OCI-LY1 (cell line): ENCODE measurements around the gene RNF150.

Experiments used
- H2AFZ ChIP-seq: fragments of 200-600 bp; sonication (generic), shearing (Covaris generic); 2 replicates; pipeline ENCODE4 v1.6.0; 2014; ENCODE audit warnings: antibody characterized with exemption, mild to moderate bottlenecking, low read length
- H3F3A ChIP-seq: fragments of 200-600 bp; sonication (generic), shearing (Covaris generic); 2 replicates; pipeline ENCODE4 v1.6.0; 2014; ENCODE audit warnings: mild to moderate bottlenecking, antibody characterized with exemption, low read length, moderate library complexity; ENCODE audit not compliant: insufficient read depth
- H3K27ac ChIP-seq: fragments of 200-600 bp; sonication (generic); 2 replicates; pipeline ENCODE4 v1.5.1; 2014; ENCODE audit warnings: low read length, mixed run types, mild to moderate bottlenecking, low read depth; ENCODE audit not compliant: poor library complexity, severe bottlenecking
- H3K27me3 ChIP-seq: fragments of 200-600 bp; sonication (generic); 2 replicates; pipeline ENCODE4 v1.6.0; 2014; ENCODE audit warnings: antibody characterized with exemption, mild to moderate bottlenecking, low read length, moderate library complexity; ENCODE audit not compliant: insufficient read depth
- H3K36me3 ChIP-seq: fragments of 200-600 bp; sonication (generic); 2 replicates; pipeline ENCODE4 v1.6.1; 2014; ENCODE audit warnings: mild to moderate bottlenecking, antibody characterized with exemption, low read length, moderate library complexity, mixed read lengths; ENCODE audit not compliant: insufficient read depth
- H3K4me1 ChIP-seq: fragments of 200-600 bp; sonication (generic); 2 replicates; pipeline ENCODE4 v1.5.1; 2014; ENCODE audit warnings: mild to moderate bottlenecking, low read length, moderate library complexity; ENCODE audit not compliant: insufficient read depth, severe bottlenecking
- H3K4me2 ChIP-seq: fragments of 200-600 bp; sonication (generic), shearing (Covaris generic); 2 replicates; pipeline ENCODE4 v1.6.1; 2014; ENCODE audit warnings: low read length
- H3K4me3 ChIP-seq: fragments of 200-600 bp; sonication (generic); 2 replicates; pipeline ENCODE4 v1.5.1; 2014; ENCODE audit warnings: low read length, low read depth, mild to moderate bottlenecking, mixed read lengths; ENCODE audit not compliant: poor library complexity, severe bottlenecking
- H3K79me2 ChIP-seq: fragments of 200-600 bp; shearing (Covaris generic); 2 replicates; pipeline ENCODE4 v1.6.1; 2016; ENCODE audit warnings: mixed run types, low read length, mixed read lengths; ENCODE audit not compliant: insufficient read depth
- H3K9ac ChIP-seq: fragments of 200-600 bp; sonication (generic), shearing (Covaris generic); 2 replicates; pipeline ENCODE4 v1.6.1; 2014; ENCODE audit warnings: mild to moderate bottlenecking, low read length, mixed read lengths
- H3K9me2 ChIP-seq: fragments of 200-600 bp; sonication (generic), shearing (Covaris generic); 2 replicates; pipeline ENCODE4 v1.6.1; 2014; ENCODE audit warnings: low read depth, mild to moderate bottlenecking, low read length, mixed read lengths
- H3K9me3 ChIP-seq: fragments of 200-600 bp; shearing (Covaris generic); 2 replicates; pipeline ENCODE4 v1.6.1; 2014; ENCODE audit warnings: low read length, mixed read lengths
- H4K20me1 ChIP-seq: fragments of 200-600 bp; sonication (generic), shearing (Covaris generic); 2 replicates; pipeline ENCODE4 v1.6.0; 2016; ENCODE audit warnings: mild to moderate bottlenecking, low read length; ENCODE audit not compliant: insufficient read depth
- EZH2 ChIP-seq: fragments of 200-600 bp; sonication (generic), shearing (Covaris generic); IDR thresholded peaks from 2 replicates; pipeline ENCODE4 v1.8.0; 2017; ENCODE audit warnings: borderline replicate concordance, mixed run types, mild to moderate bottlenecking, antibody characterized with exemption, low read length, moderate library complexity, mixed read lengths
- TF ChIP-seq, protein P1 (sequence below): fragments of 200-600 bp; sonication (generic), shearing (Covaris generic); IDR thresholded peaks from 2 replicates; pipeline ENCODE4 v1.5.1; 2017; ENCODE audit warnings: mild to moderate bottlenecking, antibody characterized with exemption, low read length, moderate library complexity, mixed read lengths

The RNF150 gene

DNA sequence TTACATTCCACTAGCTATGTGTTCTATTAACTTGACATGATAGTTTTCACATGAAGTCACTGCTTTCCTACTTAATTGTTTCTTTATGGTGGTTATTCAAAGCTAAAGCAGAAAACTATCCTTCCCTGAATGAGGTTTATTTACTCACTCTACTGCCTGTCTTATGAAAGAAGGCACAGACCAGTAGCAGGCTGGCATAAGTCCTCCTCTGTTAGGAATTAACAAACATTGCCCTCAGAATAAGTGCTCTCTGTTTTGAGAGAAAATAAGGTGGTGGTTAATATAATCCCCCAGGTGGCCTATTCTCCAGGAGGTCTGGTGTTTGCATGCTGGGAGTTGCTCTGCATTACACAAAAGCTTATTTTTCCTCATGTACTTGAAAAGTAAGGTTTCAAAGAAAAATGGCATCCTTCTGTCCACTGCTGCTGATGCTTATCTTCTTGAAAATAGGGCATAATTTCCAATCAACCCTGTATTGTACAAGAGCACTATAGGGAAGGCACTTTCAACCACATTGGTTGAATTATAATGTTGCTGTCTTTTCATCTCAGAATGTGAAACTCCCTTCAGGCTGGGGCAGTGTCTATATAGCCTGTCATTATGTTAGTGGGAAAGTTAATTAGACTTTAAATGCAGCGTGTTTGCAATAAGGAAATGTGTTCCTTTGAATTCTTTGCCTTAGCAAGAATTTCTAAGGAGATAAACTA, 257.4 kb downstream of the RNF150 start:
- no peak overlapping the region for H3K4me3 ChIP-seq
- no peak overlapping the region for H3K9ac ChIP-seq
- H3K9me3 ChIP-seq: 0 out of 2 replicates have a peak, but pooled peaks cover 2% of the 10 kb centered on the region
- no peaks in the 10 kb centered on the region for H3K4me1 ChIP-seq
- no peaks in the 10 kb centered on the region for H3K27me3 ChIP-seq
- H3K4me2 ChIP-seq: no peak overlapping the region
- no peak for TF ChIP-seq EZH2
- TF ChIP-seq, protein P1, sequence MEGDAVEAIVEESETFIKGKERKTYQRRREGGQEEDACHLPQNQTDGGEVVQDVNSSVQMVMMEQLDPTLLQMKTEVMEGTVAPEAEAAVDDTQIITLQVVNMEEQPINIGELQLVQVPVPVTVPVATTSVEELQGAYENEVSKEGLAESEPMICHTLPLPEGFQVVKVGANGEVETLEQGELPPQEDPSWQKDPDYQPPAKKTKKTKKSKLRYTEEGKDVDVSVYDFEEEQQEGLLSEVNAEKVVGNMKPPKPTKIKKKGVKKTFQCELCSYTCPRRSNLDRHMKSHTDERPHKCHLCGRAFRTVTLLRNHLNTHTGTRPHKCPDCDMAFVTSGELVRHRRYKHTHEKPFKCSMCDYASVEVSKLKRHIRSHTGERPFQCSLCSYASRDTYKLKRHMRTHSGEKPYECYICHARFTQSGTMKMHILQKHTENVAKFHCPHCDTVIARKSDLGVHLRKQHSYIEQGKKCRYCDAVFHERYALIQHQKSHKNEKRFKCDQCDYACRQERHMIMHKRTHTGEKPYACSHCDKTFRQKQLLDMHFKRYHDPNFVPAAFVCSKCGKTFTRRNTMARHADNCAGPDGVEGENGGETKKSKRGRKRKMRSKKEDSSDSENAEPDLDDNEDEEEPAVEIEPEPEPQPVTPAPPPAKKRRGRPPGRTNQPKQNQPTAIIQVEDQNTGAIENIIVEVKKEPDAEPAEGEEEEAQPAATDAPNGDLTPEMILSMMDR: no peak
- no peaks in the 10 kb centered on the region for H3K9me2 ChIP-seq
- no peaks in the 10 kb centered on the region for H3K79me2 ChIP-seq
- H3K36me3 ChIP-seq: no peaks in the 10 kb centered on the region
- H2AFZ ChIP-seq: no peak overlapping the region
- H3K27ac ChIP-seq: no peak overlapping the region
- no peaks in the 10 kb centered on the region for H3F3A ChIP-seq
- H4K20me1 ChIP-seq: no peaks in the 10 kb centered on the region

DNA sequence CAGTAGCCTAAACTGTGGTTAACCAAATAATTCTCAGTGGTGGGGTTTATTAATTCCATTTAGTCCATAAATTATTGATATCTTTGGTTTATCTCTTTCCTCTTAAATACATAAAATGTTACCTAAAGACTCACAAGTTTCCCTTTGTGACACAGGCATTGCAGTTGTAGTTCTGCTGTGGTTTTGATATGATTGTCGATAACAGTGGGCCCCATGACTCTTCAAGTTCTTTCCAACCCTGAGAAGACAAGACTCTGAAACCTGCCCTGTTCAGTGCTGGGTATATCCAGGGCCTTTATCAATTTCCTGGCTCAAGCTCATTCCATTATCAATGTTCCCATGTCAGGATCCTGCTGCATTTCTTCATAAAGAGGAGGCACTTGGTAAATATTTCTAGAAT, 259.2 kb downstream of the RNF150 start:
- Histone ChIP-seq H3K9ac (no peak overlapping the region), H3F3A (no peaks in the 10 kb centered on the region), H3K27ac (no peak overlapping the region), H3K9me3 (0 out of 2 replicates have a peak, but pooled peaks cover under 1% of the 10 kb centered on the region), H3K9me2 (no peaks in the 10 kb centered on the region), H2AFZ (no peak overlapping the region), H3K4me1 (no peaks in the 10 kb centered on the region), H3K79me2 (no peaks in the 10 kb centered on the region), H3K36me3 (no peaks in the 10 kb centered on the region), H4K20me1 (no peaks in the 10 kb centered on the region), H3K27me3 (no peaks in the 10 kb centered on the region), H3K4me2 (no peak overlapping the region), H3K4me3 (no peak overlapping the region)
- TF ChIP-seq, protein P1: no peak
- TF ChIP-seq EZH2: no peak

DNA sequence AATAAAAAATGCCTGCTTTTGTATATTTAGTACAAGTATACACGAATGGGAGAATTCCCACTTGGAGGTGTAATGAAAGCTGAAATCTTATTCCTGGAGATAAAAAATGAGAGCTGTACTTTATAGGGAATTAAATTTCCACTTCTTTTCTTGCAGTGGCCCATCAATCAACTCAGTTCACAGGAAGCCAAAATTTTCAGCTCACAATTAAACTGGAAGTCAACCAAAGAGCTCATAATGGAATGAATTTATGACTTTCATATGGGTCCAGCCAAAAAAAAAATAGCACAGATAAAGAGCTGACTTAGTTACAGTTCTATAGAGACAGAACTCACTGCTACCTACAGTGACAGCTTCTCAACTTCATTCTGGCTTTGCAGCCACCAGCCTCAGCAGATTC, 261.9 kb downstream of the RNF150 start:
- TF ChIP-seq EZH2: no peak
- TF ChIP-seq, protein P1: no peak
- Histone ChIP-seq H3F3A (no peaks in the 10 kb centered on the region), H3K27ac (no peak overlapping the region), H2AFZ (no peak overlapping the region), H3K27me3 (no peaks in the 10 kb centered on the region), H3K9me2 (no peaks in the 10 kb centered on the region), H4K20me1 (no peaks in the 10 kb centered on the region), H3K4me3 (no peak overlapping the region), H3K4me2 (no peak overlapping the region), H3K79me2 (no peaks in the 10 kb centered on the region), H3K9me3 (no peaks in the 10 kb centered on the region), H3K4me1 (no peaks in the 10 kb centered on the region), H3K9ac (no peak overlapping the region), H3K36me3 (no peaks in the 10 kb centered on the region)
